H1 (cell line): Measurements from ENCODE around the gene MMP15. TPM values are rescaled to one million over a fixed set of nuclear protein-coding genes. Genes with fewer than 3 reads are reported as not detected.

Experiments
- CTCF ChIA-PET: fragments of 300-600 bp; sonication (Branson Sonifier 250); formaldehyde crosslinking; loops from one replicate; lab custom pipeline; 2021; ENCODE audit not compliant: partially characterized antibody; lab: Charles Lee
- POLR2A ChIA-PET: fragments of 300-600 bp; sonication (Branson Sonifier 250); formaldehyde crosslinking; loops from one replicate; lab custom pipeline; 2021; ENCODE audit warnings: inconsistent platforms; ENCODE audit not compliant: partially characterized antibody; lab: Charles Lee
- DNase-seq, 2 experiments: peaks; one replicate each; pipeline versions ENCODE4 v3.0.0 to v3.0.0-alpha.2; 2010 to 2022; ENCODE audit warnings: low spot score in 2 of 2, low read depth in 1 of 2, mixed read lengths in 1 of 2
- FAIRE-seq: peaks from 2 replicates; lab custom pipeline; 2011; peaks lifted over from hg19 to GRCh38; lab: Jason Lieb, UNC
- H2AFZ ChIP-seq: 2 replicates; pipeline ENCODE4 v1.8.1; 2012; ENCODE audit warnings: low read length, inconsistent platforms
- H2AK5ac ChIP-seq: 2 replicates; pipeline ENCODE4 v1.6.1; 2013; ENCODE audit warnings: low read depth, low read length
- H2BK120ac ChIP-seq: replicated peaks from 2 replicates; pipeline ENCODE3; 2013; ENCODE audit warnings: low read depth, low read length, inconsistent platforms
- H2BK12ac ChIP-seq: 2 replicates; pipeline ENCODE4 v1.6.1; 2013; ENCODE audit warnings: low read depth, low read length
- H2BK15ac ChIP-seq: 2 replicates; pipeline ENCODE4 v1.6.1; 2013; ENCODE audit warnings: low read length
- H2BK20ac ChIP-seq: 2 replicates; pipeline ENCODE4 v1.6.1; 2013; ENCODE audit warnings: low read length
- H2BK5ac ChIP-seq: 2 replicates; pipeline ENCODE4 v1.6.1; 2013; ENCODE audit warnings: low read depth, low read length
- H3K14ac ChIP-seq: 2 replicates; pipeline ENCODE4 v1.6.1; 2013; ENCODE audit warnings: inconsistent platforms; ENCODE audit not compliant: insufficient read length
- H3K18ac ChIP-seq: 2 replicates; pipeline ENCODE4 v1.6.1; 2013; ENCODE audit warnings: low read length; ENCODE audit errors: extremely low read depth
- H3K23ac ChIP-seq: 2 replicates; pipeline ENCODE4 v1.6.1; 2013; ENCODE audit warnings: inconsistent platforms; ENCODE audit not compliant: insufficient read length
- H3K23me2 ChIP-seq: 2 replicates; pipeline ENCODE4 v1.6.1; 2013; ENCODE audit warnings: low read depth, low read length
- H3K27ac ChIP-seq: 2 replicates; pipeline ENCODE4 v1.6.1; 2011; ENCODE audit warnings: low read depth, low read length, inconsistent platforms
- H3K27me3 ChIP-seq, 4 experiments: replicated peaks in 1 of 4; 1 replicate in 1 of 4; 2 replicates in 3 of 4; pipeline versions ENCODE4 v1.6.1 to v1.8.1; 2011 to 2013; ENCODE audit warnings: low read length in 3 of 4, mild to moderate bottlenecking in 3 of 4, inconsistent platforms in 2 of 4, mixed read lengths in 2 of 4, moderate library complexity in 1 of 4; ENCODE audit not compliant: control insufficient read depth in 3 of 4, insufficient read depth in 3 of 4; ENCODE audit errors: extremely low read depth in 1 of 4
- H3K36me3 ChIP-seq, 4 experiments: 2 replicates each; pipeline versions ENCODE4 v1.6.1 to v1.8.1; 2011 to 2013; ENCODE audit warnings: mild to moderate bottlenecking in 4 of 4, low read length in 3 of 4, moderate library complexity in 2 of 4, control low read depth in 1 of 4, inconsistent platforms in 1 of 4; ENCODE audit not compliant: insufficient read depth in 4 of 4, control insufficient read depth in 2 of 4
- H3K4ac ChIP-seq: replicated peaks from 2 replicates; pipeline ENCODE3; 2013; ENCODE audit warnings: low read length, low read depth, mixed read lengths, inconsistent platforms; ENCODE audit not compliant: insufficient read length
- H3K4me1 ChIP-seq, 4 experiments: replicated peaks in 1 of 4; 1 replicate in 1 of 4; 2 replicates in 3 of 4; pipeline versions ENCODE4 v1.6.1 to v1.8.1; 2011 to 2013; ENCODE audit warnings: low read length in 3 of 4, inconsistent platforms in 2 of 4, mixed read lengths in 1 of 4; ENCODE audit not compliant: insufficient read depth in 4 of 4, control insufficient read depth in 3 of 4
- H3K4me2 ChIP-seq, 2 experiments: 2 replicates each; pipeline versions ENCODE4 v1.6.1 to v1.8.1; 2011 to 2013; ENCODE audit warnings: low read depth in 2 of 2, low read length in 2 of 2, control low read depth in 1 of 2, inconsistent platforms in 1 of 2, mild to moderate bottlenecking in 1 of 2; ENCODE audit not compliant: insufficient read depth in 1 of 2
- H3K4me3 ChIP-seq, 4 experiments: fragments of 200-600, 300-600 bp in 1 of 4; sonication (generic), shearing (Covaris generic), sonication (Bioruptor Twin) in 1 of 4; 2 replicates each; pipeline versions ENCODE4 v1.5.1 to v1.8.1; 2011 to 2016; ENCODE audit warnings: low read length in 4 of 4, low read depth in 3 of 4, control low read depth in 2 of 4, inconsistent platforms in 2 of 4, mild to moderate bottlenecking in 2 of 4, mixed read lengths in 1 of 4, moderate library complexity in 1 of 4; ENCODE audit not compliant: insufficient read depth in 2 of 4; ENCODE audit errors: extremely low read depth in 1 of 4
- H3K56ac ChIP-seq: replicated peaks from 2 replicates; pipeline ENCODE3; 2013; ENCODE audit warnings: low read depth, mild to moderate bottlenecking, mixed read lengths, low read length, inconsistent platforms; ENCODE audit not compliant: insufficient read length
- H3K79me1 ChIP-seq: 2 replicates; pipeline ENCODE4 v1.6.1; 2013; ENCODE audit warnings: low read depth, low read length, control low read depth
- H3K79me2 ChIP-seq, 2 experiments: 2 replicates each; pipeline versions ENCODE4 v1.6.1 to v1.8.1; 2012 to 2013; ENCODE audit warnings: low read length in 2 of 2, mild to moderate bottlenecking in 2 of 2, inconsistent platforms in 1 of 2; ENCODE audit not compliant: insufficient read depth in 2 of 2, control insufficient read depth in 1 of 2
- H3K9ac ChIP-seq, 4 experiments: replicated peaks in 1 of 4; 1 replicate in 1 of 4; 2 replicates in 3 of 4; pipeline versions ENCODE4 v1.6.1 to v1.8.1; 2011 to 2013; ENCODE audit warnings: low read depth in 3 of 4, low read length in 3 of 4, control low read depth in 2 of 4, mild to moderate bottlenecking in 2 of 4, moderate library complexity in 2 of 4, inconsistent platforms in 1 of 4; ENCODE audit errors: extremely low read depth in 1 of 4
- H3K9me3 ChIP-seq, 2 experiments: 2 replicates each; pipeline versions ENCODE4 v1.6.1 to v1.8.1; 2012 to 2013; ENCODE audit warnings: mild to moderate bottlenecking in 2 of 2, moderate library complexity in 2 of 2, control low read depth in 1 of 2, inconsistent platforms in 1 of 2, low read depth in 1 of 2, low read length in 1 of 2, mixed read lengths in 1 of 2; ENCODE audit not compliant: insufficient read depth in 2 of 2
- H4K20me1 ChIP-seq, 2 experiments: replicated peaks in 1 of 2; 2 replicates each; pipeline versions ENCODE3 to v1.8.1; 2011 to 2013; ENCODE audit warnings: inconsistent platforms in 2 of 2, low read length in 2 of 2, mild to moderate bottlenecking in 1 of 2; ENCODE audit not compliant: insufficient read depth in 2 of 2, control insufficient read depth in 1 of 2
- H4K5ac ChIP-seq: 2 replicates; pipeline ENCODE4 v1.6.1; 2013; ENCODE audit warnings: low read length, low read depth, mixed read lengths, inconsistent platforms; ENCODE audit not compliant: insufficient read length
- H4K8ac ChIP-seq: 2 replicates; pipeline ENCODE4 v1.8.0; 2013; ENCODE audit warnings: mild to moderate bottlenecking, moderate library complexity, low read length, inconsistent platforms; ENCODE audit not compliant: insufficient read depth; ENCODE audit errors: extremely low read depth
- H4K91ac ChIP-seq: replicated peaks from 2 replicates; pipeline ENCODE3; 2013; ENCODE audit warnings: low read length, mixed read lengths, inconsistent platforms; ENCODE audit not compliant: insufficient read length
- ASH2L ChIP-seq: fragments of 200-600, 300-600 bp; sonication (generic); IDR thresholded peaks from one replicate; pipeline ENCODE4 v1.7.1; 2017; ENCODE audit warnings: low read length
- ATF3 ChIP-seq: IDR thresholded peaks from 2 replicates; pipeline ENCODE4 v1.6.1; 2011; ENCODE audit warnings: low read depth, mild to moderate bottlenecking, low read length; ENCODE audit not compliant: insufficient read depth
- EZH2 ChIP-seq: fragments of 200-600 bp; sonication (generic); IDR thresholded peaks from 2 replicates; pipeline ENCODE4 v1.7.1; 2012; ENCODE audit warnings: low read depth, mild to moderate bottlenecking, moderate library complexity, low read length, inconsistent platforms; ENCODE audit not compliant: severe bottlenecking
- GABPA ChIP-seq: IDR thresholded peaks from 2 replicates; pipeline ENCODE4 v1.6.1; 2011; ENCODE audit warnings: mild to moderate bottlenecking, low read length, moderate library complexity, borderline replicate concordance; ENCODE audit not compliant: insufficient read depth
- SP2 ChIP-seq: IDR thresholded peaks from 2 replicates; pipeline ENCODE4 v1.6.1; 2012; ENCODE audit warnings: mild to moderate bottlenecking, low read length, inconsistent platforms
- WGBS, 2 experiments: shearing (Covaris generic) in 1 of 2; methylation state at CpG; one replicate each; pipeline versions ENCODE4 v1.1.6 to v1.1.7; 2013 to 2015; ENCODE audit warnings: low lambda C conversion rate in 2 of 2, mixed read lengths in 2 of 2, inconsistent platforms in 1 of 2, low coverage in 1 of 2, missing lambda C conversion rate in 1 of 2; ENCODE audit not compliant: insufficient replicate concordance in 2 of 2, insufficient coverage in 1 of 2, insufficient read length in 1 of 2; ENCODE audit errors: extremely low coverage in 1 of 2, missing lambda C conversion rate in 1 of 2; 5-methylcytosine and 5-hydroxymethylcytosine counted together
- polyA plus RNA-seq, 7 experiments: library from polyadenylated mRNA; depleted of rRNA in 3 of 7; stranded (reverse) in 5 of 7; unstranded in 2 of 7; fragments of >200 nt in 5 of 7; fragments of 200-250 nt in 2 of 7; gene quantifications; 1 replicate in 5 of 7; 2 replicates in 1 of 7; 4 replicates in 1 of 7; pipeline versions ENCODE4 v1.2.1 to v1.2.3, GENCODE V29; 2011 to 2013; ENCODE audit warnings: missing spikeins in 2 of 7, mixed read lengths in 2 of 7
- total RNA-seq: library from RNA; stranded (reverse); fragmentation: NEBNext Ultra II Directional; extraction: Animal tissue kit (Norgen Biotek cat#: 25700); gene quantifications from 2 replicates; pipeline ENCODE4 v1.2.1, GENCODE V29; 2021

The MMP15 gene
- total and polyA plus RNA-seq, 2 of the 8 experiments (the other 6 are each of a cell fraction or from before 2014, with no cell fraction given), result 38.5 to 42.2 TPM

- Histone ChIP-seq H3K23ac (no peak overlapping the region), H3K9ac (no peak overlapping the region), H3K79me1 (no peaks in the 10 kb centered on the region), H3K79me2 (peaks cover 0 to 3% of the 10 kb centered on the region in 2 experiments; a peak in 1 of 4 replicates), H2AFZ (no peak overlapping the region), H3K36me3 (peaks cover 0 to 10% (median 1%) of the 10 kb centered on the region in 4 experiments; a peak in 5 of 8 replicates), H3K18ac (no peak overlapping the region), H3K4ac (no peak overlapping the region), H3K9me3 (no peaks in the 10 kb centered on the region), H3K56ac (no peak overlapping the region), H4K5ac (no peak overlapping the region), H4K91ac (no peak overlapping the region), H3K4me3 (no peak overlapping the region), H4K20me1 (peaks cover 0 to 2% of the 10 kb centered on the region in 2 experiments), H2BK20ac (no peak overlapping the region), H3K4me1 (peaks cover 0 to 4% (median 1%) of the 10 kb centered on the region in 4 experiments; a peak in 3 of 7 replicates), H2BK12ac (no peak overlapping the region), H3K27ac (no peak overlapping the region), H3K23me2 (no peaks in the 10 kb centered on the region), H2BK120ac (no peak overlapping the region), H3K27me3 (no peaks in the 10 kb centered on the region), H3K14ac (no peak overlapping the region), H2BK5ac (no peak overlapping the region), H4K8ac (no peak overlapping the region), H2BK15ac (no peak overlapping the region), H3K4me2 (no peak overlapping the region), H2AK5ac (no peak overlapping the region)
- DNase-seq (no peak), FAIRE-seq (no peak)
- whole genome bisulfite sequencing, 2 experiments, result 88% methylated on average over 8 of the region's 9 CpGs; no CpG with 5 or more reads in 1 of the 2 experiments
- POLR2A ChIA-PET, result interaction anchor here (1.3 kb wide), 1 partner anchor 9 kb away, joined by 3 read pairs; no protein-coding TSS in a partner anchor
- TF ChIP-seq ASH2L, result no peak
- TF ChIP-seq ATF3, result no peak
- no peak for TF ChIP-seq EZH2
- TF ChIP-seq GABPA, result no peak
- no peak for TF ChIP-seq SP2
- CTCF ChIA-PET, result interaction anchor here (0.8 to 2.5 kb wide), 8 partner anchors 9 to 257 kb away, joined by 3 to 12 read pairs (median 6); partner anchors contain the start of gene USB1
These were observed 12.2 kb upstream of the MMP15 start for GRCh38 chr16:58013201-58013956.
